ENCODE data around the gene B3GALT5.
"Not testable (repeated sequence)": the region's sequence is repeated elsewhere in the genome, so short reads cannot be mapped to it uniquely, and the experiment has no call there.

B3GALT5 gene

GRCh38 chr21:39688010-39688409 is 75.3 kb downstream of the B3GALT5 start:
- no peak for DNase-seq (ENCODE audit: low read depth in 2 of 3, low spot score in 1 of 3)

- DNase-seq (ENCODE audit: low read depth in 2 of 3, low spot score in 1 of 3): not testable (repeated sequence)
Measured at GRCh38 chr21:39689860-39690259, 77.1 kb downstream of the B3GALT5 start.

DNA sequence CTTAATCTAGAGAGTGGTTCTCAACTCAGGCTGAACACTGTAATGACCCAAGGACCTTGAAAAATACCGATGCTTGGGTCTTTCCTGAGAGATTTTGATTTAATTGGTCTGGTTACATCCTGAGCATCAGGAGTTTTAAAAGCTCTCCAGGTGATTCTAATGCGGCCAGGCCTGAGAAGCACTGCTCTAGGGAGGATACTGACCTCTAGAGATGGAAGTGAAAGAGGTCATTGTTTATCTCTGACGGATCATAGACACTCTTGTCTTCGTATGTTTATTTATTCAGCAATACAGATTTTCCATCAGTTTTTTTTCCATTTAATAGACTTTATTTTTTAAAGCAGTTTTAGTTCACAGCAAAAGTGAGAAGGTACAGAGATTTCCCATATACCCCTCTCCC is 77.7 kb downstream of the B3GALT5 start:
- no peak for DNase-seq (ENCODE audit: low read depth in 2 of 3, low spot score in 1 of 3)

DNA sequence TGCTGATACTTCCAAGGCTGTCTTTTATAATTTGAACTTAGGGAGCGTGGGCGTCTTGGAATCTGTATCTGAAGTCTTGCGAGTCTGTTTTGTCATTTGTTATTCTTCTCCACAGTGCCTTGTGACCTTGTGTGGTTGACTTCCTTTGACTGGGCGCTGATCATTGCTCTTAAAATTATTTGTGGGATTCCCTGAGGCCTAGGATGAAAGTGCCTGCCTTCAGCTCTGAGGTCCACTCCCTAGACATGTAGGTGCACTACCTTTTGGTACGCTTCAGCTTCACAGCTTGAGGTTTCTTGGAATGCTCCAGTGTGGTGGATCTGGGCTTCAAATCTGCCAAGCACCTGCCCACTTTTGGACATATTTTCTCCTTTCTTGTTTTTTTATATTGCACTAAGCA is 82.0 kb downstream of the B3GALT5 start:
- DNase-seq (ENCODE audit: low read depth in 2 of 3, low spot score in 1 of 3): no peak

DNA sequence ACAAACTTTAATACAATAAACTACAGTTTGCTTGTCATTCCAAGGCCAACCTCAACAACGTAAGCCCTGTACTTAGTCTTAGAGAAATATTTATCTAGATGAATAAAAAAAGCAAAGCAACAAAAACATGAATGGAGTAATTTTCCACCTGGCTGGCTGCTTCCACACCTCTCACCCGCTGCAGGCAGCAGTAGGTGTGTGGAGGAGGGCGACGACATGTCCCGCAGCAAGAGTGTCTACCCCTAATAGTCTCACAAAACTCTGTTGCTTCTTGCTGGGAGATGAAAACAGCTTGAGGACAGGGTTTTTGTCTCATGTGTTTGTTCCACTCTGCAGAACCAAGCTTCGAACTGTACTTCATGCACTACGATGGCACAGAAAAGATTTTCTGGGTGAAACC is 83.5 kb downstream of the B3GALT5 start:
- DNase-seq (ENCODE audit: low read depth in 2 of 3, low spot score in 1 of 3): no peak

GRCh38 chr21:39696618-39697017 is 83.9 kb downstream of the B3GALT5 start:
- no peak for DNase-seq (ENCODE audit: low read depth in 2 of 3, low spot score in 1 of 3)

DNA sequence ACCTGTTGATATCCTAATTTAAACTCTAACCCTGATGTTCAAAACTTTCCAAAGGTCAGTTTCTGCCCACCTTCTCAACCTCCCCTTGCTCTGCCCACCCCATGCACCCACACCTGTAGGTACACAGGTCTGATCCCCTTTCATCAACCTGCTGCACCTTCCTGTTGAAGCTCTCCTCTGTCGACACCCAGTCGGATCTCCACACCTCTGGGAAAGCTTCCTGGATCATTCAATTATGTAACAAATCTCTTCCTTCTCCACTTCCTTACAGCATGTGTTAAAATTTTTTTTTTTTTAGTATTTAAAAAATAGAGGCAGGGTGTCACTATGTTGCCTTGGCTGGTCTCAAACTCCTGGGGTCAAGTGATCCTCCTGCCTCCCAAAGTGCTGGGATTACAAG is 87.6 kb downstream of the B3GALT5 start:
- no peak for DNase-seq (ENCODE audit: low read depth in 2 of 3, low spot score in 1 of 3)

DNA sequence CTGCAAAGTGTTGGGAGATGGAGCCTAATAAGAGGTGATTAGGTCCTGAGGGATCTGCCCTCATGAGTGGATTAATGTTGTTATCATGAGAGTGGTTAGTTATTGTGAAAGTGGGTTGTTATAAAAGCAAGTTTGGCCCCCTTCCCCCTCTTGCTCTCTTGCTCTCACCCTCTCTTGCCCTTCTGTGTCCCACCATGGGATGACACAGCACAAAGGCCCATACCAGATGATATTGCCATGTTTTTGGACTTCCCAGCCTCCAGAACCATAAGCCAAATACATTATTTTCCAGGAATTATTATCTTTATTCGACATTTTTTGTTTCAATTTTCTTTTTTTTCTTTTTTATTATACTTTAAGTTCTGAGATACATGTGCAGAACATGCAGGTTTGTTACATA is 90.8 kb downstream of the B3GALT5 start:
- no peak for DNase-seq (ENCODE audit: low read depth in 2 of 3, low spot score in 1 of 3)

DNA sequence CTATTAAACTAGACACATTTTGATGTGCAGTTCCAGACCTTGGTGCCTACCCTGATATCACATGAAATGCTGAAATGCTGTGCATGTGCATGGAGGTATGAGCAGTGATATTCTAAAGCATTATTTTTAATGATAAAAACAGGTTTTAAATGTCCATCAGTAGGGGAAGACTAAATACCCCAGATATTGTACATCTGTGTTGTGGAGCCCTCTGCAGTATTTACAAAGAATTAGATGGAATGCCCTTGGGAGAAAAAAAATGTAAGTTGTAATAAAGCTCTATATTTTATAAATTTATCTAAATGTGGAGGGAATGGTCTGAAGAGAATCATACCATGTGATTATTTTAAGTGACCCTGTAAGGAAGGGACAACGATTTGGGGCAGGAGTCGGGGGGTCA is 93.1 kb downstream of the B3GALT5 start:
- DNase-seq (ENCODE audit: low read depth in 2 of 3, low spot score in 1 of 3): no peak

GRCh38 chr21:39707316-39707715 is 94.6 kb downstream of the B3GALT5 start:
- no peak for DNase-seq (ENCODE audit: low read depth in 2 of 3, low spot score in 1 of 3)

DNA sequence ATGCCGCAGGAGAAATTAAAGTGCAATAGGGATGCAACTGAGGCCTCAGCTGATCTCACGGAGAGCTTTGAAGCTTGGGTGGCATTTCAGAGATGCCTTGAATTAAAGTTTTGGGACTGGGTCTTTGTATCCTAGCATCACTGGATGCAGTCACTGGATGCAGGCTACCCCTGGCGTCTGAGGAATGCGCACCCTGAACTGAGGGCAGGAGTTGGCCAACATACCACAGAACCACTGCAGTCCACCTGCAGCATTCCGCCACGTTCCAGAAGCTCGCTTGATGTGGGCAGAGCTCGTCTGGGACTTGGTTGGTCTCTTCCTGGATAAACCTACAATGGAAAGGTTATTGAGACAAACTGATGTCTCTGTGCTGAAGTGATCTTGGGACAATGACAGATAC is 98.1 kb downstream of the B3GALT5 start:
- DNase-seq (ENCODE audit: low read depth in 2 of 3, low spot score in 1 of 3): no peak

- no peak for DNase-seq (ENCODE audit: low read depth in 2 of 3, low spot score in 1 of 3)
Measured at GRCh38 chr21:39712273-39712672, 99.5 kb downstream of the B3GALT5 start.

GRCh38 chr21:39712976-39713375 is 100.2 kb downstream of the B3GALT5 start:
- DNase-seq (ENCODE audit: low read depth in 2 of 3, low spot score in 1 of 3): no peak

- DNase-seq (ENCODE audit: low read depth in 2 of 3, low spot score in 1 of 3): no peak
Measured at GRCh38 chr21:39713905-39714304, 101.2 kb downstream of the B3GALT5 start.

DNA sequence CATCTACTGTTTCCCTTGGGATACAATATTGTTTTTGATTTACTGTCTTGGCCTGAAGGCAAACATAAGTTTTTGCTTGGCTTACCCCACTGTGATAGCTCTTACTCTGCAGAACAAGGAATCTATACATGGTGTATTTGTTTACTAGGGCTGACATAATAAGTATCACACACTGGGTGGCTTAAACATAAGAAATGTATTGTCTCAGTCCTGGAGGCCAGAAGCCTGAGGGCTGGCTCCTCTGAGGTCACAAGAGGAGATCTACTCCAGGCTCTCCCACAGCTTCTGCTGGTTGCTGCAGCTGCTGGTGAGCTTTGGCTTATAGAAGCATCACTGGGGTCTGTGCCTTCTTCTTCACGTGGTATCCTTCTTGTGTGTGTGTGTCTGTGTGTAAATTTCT is 101.6 kb downstream of the B3GALT5 start:
- no peak for DNase-seq (ENCODE audit: low read depth in 2 of 3, low spot score in 1 of 3)

DNA sequence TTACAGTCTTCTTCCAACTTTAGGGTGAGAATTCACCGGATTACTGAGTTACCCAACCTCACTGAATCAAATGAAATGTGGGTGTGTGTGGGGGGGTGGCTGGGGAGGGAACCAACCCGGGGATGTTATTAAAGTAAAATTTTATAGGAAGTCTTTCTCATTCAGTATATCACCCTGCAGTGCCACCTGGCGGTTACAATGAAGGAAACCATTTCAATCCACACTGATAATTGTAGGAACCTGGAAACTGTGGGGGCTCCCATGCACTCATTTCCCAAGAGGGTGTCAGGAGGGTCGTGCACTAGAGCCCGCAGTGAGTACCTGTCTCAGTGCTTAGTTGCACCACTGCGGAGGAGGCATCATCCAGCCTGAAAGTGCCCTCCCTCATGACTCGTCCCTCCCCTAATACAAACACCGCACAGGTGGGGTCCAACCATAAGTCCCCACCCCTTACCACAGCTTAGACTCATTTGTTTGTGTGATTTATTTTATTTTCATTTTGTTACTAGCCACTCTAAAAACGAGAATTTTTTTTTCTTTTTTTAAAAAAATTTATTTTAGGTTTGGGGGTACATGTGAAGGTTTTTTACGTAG is 103.2 kb downstream of the B3GALT5 start:
- DNase-seq (ENCODE audit: low read depth in 2 of 3, low spot score in 1 of 3): peak in 2 of 3 donors; percentile 27 to 30

DNA sequence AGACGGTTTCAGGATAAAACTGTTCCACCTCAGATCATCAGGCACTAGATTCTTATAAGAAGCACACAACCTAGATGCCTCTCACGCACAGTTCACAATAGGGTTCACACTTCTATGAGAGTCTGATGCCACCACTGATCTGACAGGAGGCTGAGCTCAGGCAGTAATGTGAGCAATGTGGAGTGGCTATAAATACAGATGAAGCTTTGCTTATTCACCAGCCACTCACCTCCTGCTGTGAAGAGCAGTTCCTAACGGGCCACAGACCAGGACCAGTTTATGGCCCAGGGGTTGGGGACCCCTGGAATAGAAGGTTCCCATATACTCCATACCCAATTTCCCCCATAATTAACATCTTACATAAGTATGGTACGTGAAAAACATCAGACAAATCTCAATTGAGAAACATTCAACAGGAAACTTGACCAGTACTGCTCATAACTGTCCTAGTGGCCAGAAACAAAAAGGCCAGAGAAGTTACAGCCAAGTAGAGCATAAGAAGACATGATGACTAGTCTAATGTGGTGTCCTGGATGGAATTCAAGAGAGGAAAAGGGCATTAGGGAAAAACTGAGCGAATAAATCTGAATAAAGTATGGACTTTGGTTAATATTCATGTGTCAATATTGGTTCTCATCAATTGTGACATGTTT is 107.5 kb downstream of the B3GALT5 start:
- no peak for DNase-seq (ENCODE audit: low read depth in 2 of 3, low spot score in 1 of 3)

- DNase-seq (ENCODE audit: low read depth in 2 of 3, low spot score in 1 of 3): no peak
Measured at GRCh38 chr21:39721885-39722284, 109.1 kb downstream of the B3GALT5 start.

Measured in stimulated activated CD4-positive, alpha-beta T cell treated with anti-CD3 and anti-CD28 coated beads, Interleukin-12 subunit alpha, Interleukin-12 subunit beta, amount 100 ng/mL, for 48 hours (primary cell).